WERI-Rb-1 (cell line): Measurements from ENCODE around the gene HHAT.
A peak's percentile ranks its signal among the peaks of the same experiment; 100 is the strongest.

ENCODE experiments used
- DNase-seq: peaks from one replicate; pipeline ENCODE4 v3.0.0-alpha.2; 2020
- H3K27ac ChIP-seq: fragments of 250-450 bp; sonication (Bioruptor Pico); 2 replicates; pipeline ENCODE4 v1.5.1; 2020; ENCODE audit warnings: mild to moderate bottlenecking, moderate library complexity
- H3K27me3 ChIP-seq: fragments of 250-450 bp; sonication (Bioruptor Pico); 2 replicates; pipeline ENCODE4 v1.5.1; 2021; ENCODE audit warnings: mild to moderate bottlenecking, low read depth, moderate library complexity; ENCODE audit not compliant: insufficient read depth, severe bottlenecking
- H3K36me3 ChIP-seq: fragments of 250-450 bp; sonication (Bioruptor Pico); 2 replicates; pipeline ENCODE4 v1.5.1; 2020; ENCODE audit warnings: mild to moderate bottlenecking, moderate library complexity
- H3K4me3 ChIP-seq: 2 replicates; pipeline ENCODE4 v1.5.1; 2011; ENCODE audit warnings: low read depth, mild to moderate bottlenecking, control low read depth, low read length
- H3K9me3 ChIP-seq: fragments of 250-450 bp; sonication (Bioruptor Pico); 2 replicates; pipeline ENCODE4 v1.5.1; 2021; ENCODE audit warnings: mild to moderate bottlenecking, moderate library complexity; ENCODE audit not compliant: severe bottlenecking
- TF ChIP-seq, protein P1 (sequence below): IDR thresholded peaks from 2 replicates; pipeline ENCODE4 v1.5.1; 2011; ENCODE audit warnings: low read depth, mild to moderate bottlenecking, control low read depth, inconsistent platforms, low read length

Gene HHAT

DNA sequence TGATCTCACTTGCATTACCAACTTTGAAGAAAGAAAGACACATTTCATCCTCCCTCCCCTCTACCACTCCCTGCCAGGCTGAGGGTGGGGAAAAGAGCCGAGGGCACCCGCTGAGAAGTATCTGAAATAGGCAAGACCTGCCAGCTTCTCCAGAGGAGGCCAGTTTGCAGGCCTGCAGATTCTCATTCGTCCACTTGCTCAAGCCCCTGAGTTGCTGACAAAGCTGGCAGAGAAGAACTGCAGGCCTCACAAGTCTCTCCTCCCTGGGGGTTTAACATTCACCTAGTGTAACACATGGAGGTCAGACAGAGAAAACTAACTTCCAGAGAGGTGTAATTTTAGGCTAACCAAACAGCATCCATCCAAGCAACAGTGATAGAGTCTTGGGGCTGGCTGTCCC lies 376.4 kb downstream of the HHAT start:
- Histone ChIP-seq H3K4me3 (no peak overlapping the region), H3K36me3 (no peaks in the 10 kb centered on the region), H3K27me3 (no peaks in the 10 kb centered on the region), H3K27ac (no peak overlapping the region), H3K9me3 (no peaks in the 10 kb centered on the region)
- DNase-seq = no peak
- TF ChIP-seq, protein P1, sequence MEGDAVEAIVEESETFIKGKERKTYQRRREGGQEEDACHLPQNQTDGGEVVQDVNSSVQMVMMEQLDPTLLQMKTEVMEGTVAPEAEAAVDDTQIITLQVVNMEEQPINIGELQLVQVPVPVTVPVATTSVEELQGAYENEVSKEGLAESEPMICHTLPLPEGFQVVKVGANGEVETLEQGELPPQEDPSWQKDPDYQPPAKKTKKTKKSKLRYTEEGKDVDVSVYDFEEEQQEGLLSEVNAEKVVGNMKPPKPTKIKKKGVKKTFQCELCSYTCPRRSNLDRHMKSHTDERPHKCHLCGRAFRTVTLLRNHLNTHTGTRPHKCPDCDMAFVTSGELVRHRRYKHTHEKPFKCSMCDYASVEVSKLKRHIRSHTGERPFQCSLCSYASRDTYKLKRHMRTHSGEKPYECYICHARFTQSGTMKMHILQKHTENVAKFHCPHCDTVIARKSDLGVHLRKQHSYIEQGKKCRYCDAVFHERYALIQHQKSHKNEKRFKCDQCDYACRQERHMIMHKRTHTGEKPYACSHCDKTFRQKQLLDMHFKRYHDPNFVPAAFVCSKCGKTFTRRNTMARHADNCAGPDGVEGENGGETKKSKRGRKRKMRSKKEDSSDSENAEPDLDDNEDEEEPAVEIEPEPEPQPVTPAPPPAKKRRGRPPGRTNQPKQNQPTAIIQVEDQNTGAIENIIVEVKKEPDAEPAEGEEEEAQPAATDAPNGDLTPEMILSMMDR = no peak

GRCh38 chr1:210706246-210706645 lies 377.5 kb downstream of the HHAT start:
- Histone ChIP-seq H3K9me3 (no peaks in the 10 kb centered on the region), H3K27ac (no peak overlapping the region), H3K4me3 (no peak overlapping the region), H3K36me3 (no peaks in the 10 kb centered on the region), H3K27me3 (no peaks in the 10 kb centered on the region)
- no peak for DNase-seq
- TF ChIP-seq, protein P1 = no peak

DNA sequence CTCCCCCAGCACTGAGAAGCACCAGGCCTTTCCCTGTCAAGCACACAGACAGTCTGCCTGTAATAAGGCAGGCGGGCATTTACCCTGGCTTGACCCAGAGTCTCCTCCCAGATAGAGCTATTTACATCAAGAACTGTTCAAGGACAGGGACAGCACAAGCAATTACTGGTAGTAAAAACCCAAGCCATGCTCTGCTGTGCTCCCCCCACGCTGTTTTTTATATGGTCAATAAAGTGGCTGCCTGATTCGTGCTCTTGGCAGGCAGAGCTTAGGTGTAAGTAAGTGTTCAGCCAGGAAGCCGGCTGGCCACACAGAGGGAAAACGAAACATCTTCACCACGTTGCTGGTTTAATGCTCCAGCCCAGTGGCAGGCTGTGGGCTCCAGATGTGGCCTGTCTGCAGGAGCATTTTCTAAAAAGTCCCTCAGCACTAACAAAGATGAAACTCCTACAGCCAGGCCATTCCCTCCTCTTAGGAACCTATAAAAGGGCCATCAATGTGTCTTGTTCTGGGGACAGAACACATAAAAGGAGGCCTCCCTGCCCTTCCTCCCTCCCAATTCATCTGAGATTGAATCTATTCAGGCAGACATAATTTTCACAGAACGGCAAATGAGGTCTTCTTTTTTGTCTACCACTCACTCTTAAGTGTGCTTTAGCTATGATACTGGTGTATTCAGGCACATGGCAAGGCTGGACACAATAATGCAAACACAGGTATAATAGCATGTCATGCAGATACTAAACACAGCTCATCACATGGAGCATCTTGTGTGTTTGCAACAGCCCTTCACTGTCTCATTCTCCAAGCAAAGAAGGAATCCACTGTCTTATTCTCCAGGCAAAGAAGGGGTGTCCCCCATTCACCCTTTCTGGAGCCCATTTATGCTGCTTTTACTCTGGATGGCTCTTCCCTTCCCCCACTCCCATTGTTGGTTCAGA lies 378.9 kb downstream of the HHAT start:
- Histone ChIP-seq H3K9me3 (no peaks in the 10 kb centered on the region), H3K27me3 (no peaks in the 10 kb centered on the region), H3K4me3 (no peak overlapping the region), H3K36me3 (no peaks in the 10 kb centered on the region), H3K27ac (no peak overlapping the region)
- DNase-seq = no peak
- TF ChIP-seq, protein P1 = no peak

DNA sequence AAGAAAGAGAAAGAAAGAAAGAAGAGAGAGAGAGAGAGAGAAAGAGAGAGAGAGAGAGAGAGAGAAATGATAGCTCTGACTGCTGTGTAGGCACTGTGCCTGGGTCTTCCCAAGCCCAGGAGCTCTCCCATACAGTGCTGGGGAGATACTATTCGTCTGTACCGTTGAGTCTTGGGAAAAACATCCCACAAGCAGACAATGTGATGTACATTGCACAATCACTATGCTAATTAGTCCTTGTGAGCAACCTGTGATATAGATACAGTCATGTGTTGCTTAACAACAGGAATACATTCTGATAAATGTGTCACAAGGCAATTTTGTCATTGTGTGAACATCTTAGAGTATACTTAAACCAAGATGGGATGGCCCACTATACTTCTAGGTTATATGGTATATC lies 381.0 kb downstream of the HHAT start:
- no peak overlapping the region for H3K27ac ChIP-seq
- no peak overlapping the region for H3K4me3 ChIP-seq
- no peaks in the 10 kb centered on the region for H3K36me3 ChIP-seq
- no peaks in the 10 kb centered on the region for H3K9me3 ChIP-seq
- H3K27me3 ChIP-seq = no peaks in the 10 kb centered on the region
- DNase-seq = no peak
- TF ChIP-seq, protein P1 = no peak

GRCh38 chr1:210711825-210712612 lies 383.3 kb downstream of the HHAT start:
- Histone ChIP-seq H3K9me3 (no peaks in the 10 kb centered on the region), H3K36me3 (no peaks in the 10 kb centered on the region), H3K27ac (no peak overlapping the region), H3K27me3 (no peaks in the 10 kb centered on the region), H3K4me3 (no peak overlapping the region)
- TF ChIP-seq, protein P1 = peak; percentile 86
- DNase-seq = peak; percentile 77
